Erythroblast (primary cell): ENCODE results near the gene SRM.

Source experiments
- GATA1 ChIP-seq: IDR thresholded peaks from 2 replicates; pipeline ENCODE4 v1.6.1; 2011; ENCODE audit warnings: low read depth, mild to moderate bottlenecking, control low read depth, low read length, moderate library complexity
- POLR2A ChIP-seq: IDR thresholded peaks from 2 replicates; pipeline ENCODE4 v1.6.1; 2011; ENCODE audit warnings: mild to moderate bottlenecking, low read length

GRCh38 chr1:11071463-11072215 lies 11.8 kb upstream of the SRM start:
- no peak for TF ChIP-seq POLR2A
- TF ChIP-seq GATA1, result no peak
